ENCODE data around the gene DERL2. TPM values are rescaled to one million over a fixed set of nuclear protein-coding genes. Genes with fewer than 3 reads are reported as not detected.
A peak's percentile ranks its signal among the peaks of the same experiment; 100 is the strongest.
"Not testable (repeated sequence)": the region's sequence is repeated elsewhere in the genome, so short reads cannot be mapped to it uniquely, and the experiment has no call there.

DERL2 gene
- polyA plus RNA-seq, 1 donor, result 88.2 TPM

- peak; percentile 93 for DNase-seq
These were observed 47.1 kb downstream of the DERL2 start, which contains the start of gene C1QBP for GRCh38 chr17:5438716-5439445. Gene C1QBP (minus strand): TSS chr17:5439155. CDS start chr17:5439073, 82 bp downstream.

- DNase-seq, result no peak
These were observed 48.2 kb downstream of the DERL2 start for GRCh38 chr17:5437721-5438317.

GRCh38 chr17:5435781-5436315, 50.1 kb downstream of the DERL2 start:
- not testable (repeated sequence) for DNase-seq

GRCh38 chr17:5434984-5435383, 51.0 kb downstream of the DERL2 start:
- no peak for DNase-seq

- no peak for DNase-seq
These were observed 53.9 kb downstream of the DERL2 start for GRCh38 chr17:5431949-5432556.

- DNase-seq, result not testable (repeated sequence)
These were observed 54.7 kb downstream of the DERL2 start for GRCh38 chr17:5431234-5431633.

- no peak for DNase-seq
These were observed 55.5 kb downstream of the DERL2 start for GRCh38 chr17:5430413-5430999.

GRCh38 chr17:5429191-5429887, 56.6 kb downstream of the DERL2 start:
- DNase-seq, result no peak

GRCh38 chr17:5425826-5426225, 60.2 kb downstream of the DERL2 start:
- DNase-seq, result no peak

GRCh38 chr17:5424909-5425308, 61.1 kb downstream of the DERL2 start:
- no peak for DNase-seq

- DNase-seq, result no peak
These were observed 63.5 kb downstream of the DERL2 start for GRCh38 chr17:5422505-5422904.

Other genes starting within 250 kb of the DERL2 start
- gene RABEP1, start 203.9 kb downstream of the DERL2 start, polyA plus RNA-seq (ENCODE audit: insufficient read length), result 76.8 TPM
- 91.8 TPM for gene NUP88, start 66.5 kb downstream of the DERL2 start, polyA plus RNA-seq (ENCODE audit: insufficient read length)
- gene RPAIN, start 66.0 kb downstream of the DERL2 start, polyA plus RNA-seq (ENCODE audit: insufficient read length), result 96.2 TPM
- gene C1QBP, start 47.0 kb downstream of the DERL2 start, polyA plus RNA-seq (ENCODE audit: insufficient read length), result 159 TPM
- 23.7 TPM for gene DHX33, start 17.2 kb downstream of the DERL2 start, polyA plus RNA-seq (ENCODE audit: insufficient read length)
- 49.8 TPM for gene MIS12, start 388 bp upstream of the DERL2 start, polyA plus RNA-seq (ENCODE audit: insufficient read length)
- 37.6 TPM for gene NLRP1, start 98.3 kb upstream of the DERL2 start, polyA plus RNA-seq (ENCODE audit: insufficient read length)